22Rv1 (cell line): Measurements from ENCODE around the gene NOTCH1.

ENCODE experiments used
- ZFX ChIP-seq: fragments of 450-650 bp; IDR thresholded peaks from 2 replicates; pipeline ENCODE4 v1.6.1; 2017; ENCODE audit warnings: antibody characterized with exemption, borderline replicate concordance
- TF ChIP-seq, protein P1 (sequence below): fragments of 450-650 bp; IDR thresholded peaks from 2 replicates; pipeline ENCODE4 v1.5.1; 2017; ENCODE audit warnings: mild to moderate bottlenecking

DNA sequence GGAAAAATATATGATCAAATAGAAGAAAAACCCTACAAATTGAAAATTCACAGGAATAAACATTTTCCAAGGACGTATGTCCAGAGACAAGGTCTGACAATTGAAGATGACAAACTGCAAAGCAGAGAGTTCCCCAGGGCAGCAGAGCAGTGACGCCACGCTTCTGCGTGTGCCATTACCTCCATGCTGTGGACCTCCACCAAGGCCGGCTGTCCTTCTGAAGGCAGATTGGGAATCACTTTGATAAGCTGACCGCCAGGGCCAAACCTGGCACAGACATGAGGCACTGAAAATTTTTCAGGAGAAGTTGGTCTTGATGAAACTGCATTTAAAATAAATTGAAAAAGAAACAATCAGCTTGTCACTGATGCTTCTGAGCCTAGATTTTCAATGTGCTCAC, 81.6 kb downstream of the NOTCH1 start:
- TF ChIP-seq, protein P1, sequence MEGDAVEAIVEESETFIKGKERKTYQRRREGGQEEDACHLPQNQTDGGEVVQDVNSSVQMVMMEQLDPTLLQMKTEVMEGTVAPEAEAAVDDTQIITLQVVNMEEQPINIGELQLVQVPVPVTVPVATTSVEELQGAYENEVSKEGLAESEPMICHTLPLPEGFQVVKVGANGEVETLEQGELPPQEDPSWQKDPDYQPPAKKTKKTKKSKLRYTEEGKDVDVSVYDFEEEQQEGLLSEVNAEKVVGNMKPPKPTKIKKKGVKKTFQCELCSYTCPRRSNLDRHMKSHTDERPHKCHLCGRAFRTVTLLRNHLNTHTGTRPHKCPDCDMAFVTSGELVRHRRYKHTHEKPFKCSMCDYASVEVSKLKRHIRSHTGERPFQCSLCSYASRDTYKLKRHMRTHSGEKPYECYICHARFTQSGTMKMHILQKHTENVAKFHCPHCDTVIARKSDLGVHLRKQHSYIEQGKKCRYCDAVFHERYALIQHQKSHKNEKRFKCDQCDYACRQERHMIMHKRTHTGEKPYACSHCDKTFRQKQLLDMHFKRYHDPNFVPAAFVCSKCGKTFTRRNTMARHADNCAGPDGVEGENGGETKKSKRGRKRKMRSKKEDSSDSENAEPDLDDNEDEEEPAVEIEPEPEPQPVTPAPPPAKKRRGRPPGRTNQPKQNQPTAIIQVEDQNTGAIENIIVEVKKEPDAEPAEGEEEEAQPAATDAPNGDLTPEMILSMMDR: no peak
- TF ChIP-seq ZFX: no peak
